RWPE1 (cell line): Measurements from ENCODE around the gene CNDP1.

ENCODE experiments used
- CTCF ChIA-PET: fragments of 350-600 bp; sonication (Branson Sonifier 250); formaldehyde crosslinking; extraction: SDS; loops from one replicate; lab custom pipeline; 2021; lab: Yijun Ruan, JAX
- POLR2A ChIA-PET: fragments of 400-600 bp; formaldehyde crosslinking; extraction: SDS; loops from one replicate; lab custom pipeline; 2020; ENCODE audit warnings: antibody characterized with exemption; ENCODE audit not compliant: low non-redundant PET; lab: Yijun Ruan, JAX
- DNase-seq: peaks from one replicate; pipeline ENCODE4 v3.0.0; 2012; ENCODE audit warnings: low spot score
- H3K27ac ChIP-seq: fragments of 450-650 bp; 2 replicates; pipeline ENCODE4 v1.5.1; 2017
- TF ChIP-seq, protein P1 (sequence below): fragments of 450-650 bp; conservative IDR thresholded peaks from 2 replicates; pipeline ENCODE4 v1.5.1; 2017; ENCODE audit warnings: low read depth, mild to moderate bottlenecking

The CNDP1 gene

DNA sequence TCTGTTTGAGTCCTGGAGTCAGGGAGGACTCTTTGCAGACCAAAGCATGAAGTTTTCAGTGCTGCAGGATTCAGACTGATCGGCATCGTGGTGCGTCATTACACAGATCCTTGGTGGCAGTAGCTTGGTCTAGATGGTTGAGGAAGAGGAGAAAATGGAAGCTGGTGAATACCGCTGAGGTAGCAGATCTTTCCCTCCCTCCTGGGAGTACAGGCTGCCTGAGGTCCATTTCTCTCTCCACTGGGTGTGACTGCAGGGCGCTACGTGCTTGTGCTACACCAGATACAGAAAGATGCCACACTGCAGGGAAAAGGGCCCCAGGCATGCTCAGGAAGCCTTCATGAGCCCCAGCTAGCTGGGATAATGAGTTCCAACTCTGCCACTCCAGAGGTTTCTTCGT is 3.3 kb upstream of the CNDP1 start:
- TF ChIP-seq, protein P1, sequence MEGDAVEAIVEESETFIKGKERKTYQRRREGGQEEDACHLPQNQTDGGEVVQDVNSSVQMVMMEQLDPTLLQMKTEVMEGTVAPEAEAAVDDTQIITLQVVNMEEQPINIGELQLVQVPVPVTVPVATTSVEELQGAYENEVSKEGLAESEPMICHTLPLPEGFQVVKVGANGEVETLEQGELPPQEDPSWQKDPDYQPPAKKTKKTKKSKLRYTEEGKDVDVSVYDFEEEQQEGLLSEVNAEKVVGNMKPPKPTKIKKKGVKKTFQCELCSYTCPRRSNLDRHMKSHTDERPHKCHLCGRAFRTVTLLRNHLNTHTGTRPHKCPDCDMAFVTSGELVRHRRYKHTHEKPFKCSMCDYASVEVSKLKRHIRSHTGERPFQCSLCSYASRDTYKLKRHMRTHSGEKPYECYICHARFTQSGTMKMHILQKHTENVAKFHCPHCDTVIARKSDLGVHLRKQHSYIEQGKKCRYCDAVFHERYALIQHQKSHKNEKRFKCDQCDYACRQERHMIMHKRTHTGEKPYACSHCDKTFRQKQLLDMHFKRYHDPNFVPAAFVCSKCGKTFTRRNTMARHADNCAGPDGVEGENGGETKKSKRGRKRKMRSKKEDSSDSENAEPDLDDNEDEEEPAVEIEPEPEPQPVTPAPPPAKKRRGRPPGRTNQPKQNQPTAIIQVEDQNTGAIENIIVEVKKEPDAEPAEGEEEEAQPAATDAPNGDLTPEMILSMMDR: no peak
- no peak for DNase-seq
- ChIA-PET POLR2A (no interaction called here), CTCF (interaction anchor here (0.6 kb wide), 1 partner anchor 17 kb away, joined by 3 read pairs; no protein-coding TSS in a partner anchor)
- no peak overlapping the region for H3K27ac ChIP-seq

GRCh38 chr18:74532511-74533025 is 1.7 kb upstream of the CNDP1 start:
- TF ChIP-seq, protein P1: no peak
- ChIA-PET POLR2A (no interaction called here), CTCF (no interaction called here)
- no peak for DNase-seq
- no peak overlapping the region for H3K27ac ChIP-seq

GRCh38 chr18:74533666-74534065 is 634 bp upstream of the CNDP1 start:
- TF ChIP-seq, protein P1: no peak
- ChIA-PET POLR2A (no interaction called here), CTCF (no interaction called here)
- H3K27ac ChIP-seq: no peak overlapping the region
- no peak for DNase-seq

DNA sequence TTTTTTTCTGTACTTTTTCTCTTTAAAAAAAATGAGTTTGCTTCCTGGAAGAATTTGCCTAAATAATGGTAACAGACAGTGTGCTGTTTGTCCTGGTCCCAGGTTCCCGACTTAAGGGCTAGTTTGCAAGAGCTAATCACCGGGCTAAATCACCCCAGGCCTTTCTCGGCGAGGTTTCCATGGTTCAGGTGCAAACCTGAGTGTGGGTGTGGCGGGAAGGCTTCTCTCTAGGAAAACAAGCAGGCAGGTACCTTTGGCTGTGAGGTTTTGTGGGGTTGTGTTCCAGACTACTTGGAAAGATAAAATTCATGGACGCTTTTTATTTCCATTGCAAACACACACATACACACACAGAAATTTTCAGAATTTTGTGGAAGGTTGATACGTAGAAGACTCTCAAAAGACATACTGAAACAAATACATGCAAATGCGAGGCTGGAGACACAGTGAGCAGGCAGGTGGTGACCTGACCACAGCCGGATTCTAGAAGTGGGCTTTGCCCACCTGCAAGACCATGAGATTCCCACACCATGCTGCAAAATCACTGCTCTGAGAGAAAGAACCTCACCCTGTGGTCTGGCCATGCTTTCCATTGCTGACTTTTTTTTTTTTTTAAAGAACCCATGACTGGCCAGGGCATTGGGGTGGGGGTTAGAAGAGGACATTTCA is 815 bp downstream of the CNDP1 start:
- ChIA-PET CTCF (interaction anchor here (0.6 kb wide), 1 partner anchor 10 kb away, joined by 5 read pairs; no protein-coding TSS in a partner anchor), POLR2A (interaction anchor here (0.7 kb wide), 1 partner anchor 28 kb away, joined by 3 read pairs; no protein-coding TSS in a partner anchor)
- H3K27ac ChIP-seq: no peak overlapping the region
- no peak for DNase-seq
- TF ChIP-seq, protein P1: no peak

DNA sequence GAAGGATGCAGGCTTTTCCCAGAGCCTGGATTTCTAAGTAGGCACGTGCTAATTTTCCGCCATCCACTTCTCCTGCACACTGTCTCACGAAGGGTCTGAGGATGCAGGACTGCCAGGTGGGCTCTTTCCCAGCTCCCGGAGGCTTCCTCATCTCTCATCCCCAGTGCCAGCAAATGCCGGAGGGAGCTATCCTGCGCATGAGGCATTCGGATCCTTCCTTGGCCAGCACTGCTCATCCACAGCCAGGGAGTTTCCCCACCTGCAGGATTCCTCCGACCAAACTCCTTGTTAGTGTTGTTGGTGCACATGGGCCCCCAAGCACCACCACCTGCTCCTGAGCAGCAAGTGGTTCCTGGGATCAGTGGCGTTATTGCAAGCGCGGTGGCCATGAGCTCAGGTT is 5.0 kb downstream of the CNDP1 start:
- DNase-seq: no peak
- ChIA-PET CTCF (no interaction called here), POLR2A (no interaction called here)
- TF ChIP-seq, protein P1: no peak
- no peak overlapping the region for H3K27ac ChIP-seq

DNA sequence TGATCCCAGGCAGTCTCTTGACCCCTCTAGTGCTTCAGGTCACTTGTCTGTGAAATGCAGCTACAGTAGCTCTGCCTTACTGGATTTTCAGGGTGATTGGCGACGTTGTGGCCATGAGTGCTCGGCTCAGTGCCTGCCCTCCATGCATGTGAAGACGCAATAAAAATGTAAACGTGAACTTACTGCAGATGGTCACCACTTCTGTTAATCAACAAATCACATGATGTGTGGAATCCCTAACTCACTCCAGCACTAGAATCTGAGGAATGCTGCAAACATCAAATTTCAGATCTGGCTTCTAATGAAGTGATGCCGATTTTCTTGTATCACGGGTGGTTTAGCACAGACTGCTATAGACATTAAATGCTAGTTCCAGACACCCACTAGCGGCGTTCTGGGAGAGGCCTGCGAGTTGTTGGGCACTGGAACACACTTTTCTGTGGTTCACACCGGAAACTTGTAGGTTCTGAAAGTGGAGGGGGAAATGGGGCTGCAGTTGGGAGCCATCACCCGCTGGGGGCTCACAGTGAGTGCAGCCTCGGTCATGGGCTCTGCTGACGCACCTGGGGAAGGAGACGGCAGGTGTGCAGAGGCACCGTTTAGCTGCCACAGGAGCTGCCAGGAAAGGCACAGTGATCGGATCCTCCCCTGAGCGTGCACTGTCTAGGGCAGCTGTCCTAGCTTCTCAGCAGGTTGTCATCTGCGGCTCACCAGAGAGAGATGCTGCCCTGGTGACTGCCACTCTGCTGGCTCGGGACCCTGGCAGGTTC is 6.5 kb downstream of the CNDP1 start:
- POLR2A ChIA-PET: no interaction called here
- TF ChIP-seq, protein P1: no peak

More for the DNA sequence above, 6.5 kb downstream of the CNDP1 start:
- CTCF ChIA-PET: no interaction called here
- H3K27ac ChIP-seq: no peak overlapping the region
- DNase-seq: no peak
